Amygdala (tissue), 56 donors: ENCODE measurements around the gene AP3B1.
"Not testable (repeated sequence)": the region's sequence is repeated elsewhere in the genome, so short reads cannot be mapped to it uniquely, and the experiment has no call there.

Experiments
- DNase-seq, 56 donors: peaks; one replicate each; lab custom pipeline; 2025; lab: John Stamatoyannopoulos, UW

Gene AP3B1

DNA sequence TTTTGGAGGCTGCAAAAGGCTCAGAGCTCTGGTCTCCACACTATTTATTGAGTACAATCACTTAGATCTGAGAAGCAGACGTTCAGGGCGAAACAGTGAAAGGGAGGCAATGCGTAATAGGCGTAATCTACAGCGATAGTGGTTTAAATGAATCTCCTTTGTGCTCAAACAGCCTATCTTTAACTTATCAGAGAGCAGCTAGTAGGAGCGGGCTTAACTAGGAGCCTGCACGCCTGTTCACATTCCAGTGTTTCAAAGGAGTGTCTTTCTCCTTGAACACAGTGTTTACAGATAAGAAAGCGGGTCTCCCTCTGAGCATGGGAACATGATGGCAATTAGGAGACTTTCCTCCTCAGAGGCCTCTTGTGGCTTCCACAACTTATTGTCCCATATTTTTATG is 49.4 kb downstream of the AP3B1 start:
- no peak for DNase-seq

DNA sequence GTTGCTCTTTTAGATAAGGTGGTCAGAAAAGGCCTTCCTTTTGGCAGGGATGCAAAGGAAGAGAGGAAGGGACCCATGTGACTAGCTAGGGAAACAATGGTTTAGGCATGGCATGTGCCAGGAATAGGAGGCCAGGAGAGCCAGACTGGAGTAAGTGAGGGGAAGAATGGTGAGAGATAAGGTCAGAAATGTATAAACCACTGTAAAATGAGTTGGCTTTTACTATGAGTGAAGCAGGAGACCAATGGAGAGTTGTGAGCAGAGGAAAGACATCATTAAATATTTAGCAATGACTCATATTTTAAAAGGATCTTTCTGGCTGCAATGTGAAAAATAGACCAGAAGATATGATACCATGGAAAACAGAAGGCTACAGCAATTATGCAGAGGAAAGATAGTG is 50.9 kb downstream of the AP3B1 start:
- no peak for DNase-seq

DNA sequence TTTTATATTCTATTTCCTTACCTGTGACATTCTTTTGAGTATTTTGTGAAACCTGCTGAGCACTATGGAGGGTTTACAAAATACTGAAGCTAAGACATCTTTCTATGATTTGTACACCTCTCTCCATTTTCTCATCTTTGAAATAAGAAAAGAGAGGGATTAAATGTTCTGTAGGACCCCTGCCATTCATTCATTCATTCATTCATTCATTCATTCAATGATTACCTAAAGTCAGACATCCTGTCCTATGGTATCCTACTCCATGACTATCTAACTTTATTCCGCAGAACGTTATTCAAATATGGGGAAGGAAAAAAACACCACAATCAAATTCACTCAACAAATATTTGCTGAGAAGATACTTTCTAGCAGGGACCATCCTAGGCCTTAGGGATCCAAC is 51.4 kb downstream of the AP3B1 start:
- no peak for DNase-seq

- no peak for DNase-seq
These were observed 52.5 kb downstream of the AP3B1 start for GRCh38 chr5:78242001-78242400.

GRCh38 chr5:78237911-78238310 is 56.6 kb downstream of the AP3B1 start:
- no peak for DNase-seq

DNA sequence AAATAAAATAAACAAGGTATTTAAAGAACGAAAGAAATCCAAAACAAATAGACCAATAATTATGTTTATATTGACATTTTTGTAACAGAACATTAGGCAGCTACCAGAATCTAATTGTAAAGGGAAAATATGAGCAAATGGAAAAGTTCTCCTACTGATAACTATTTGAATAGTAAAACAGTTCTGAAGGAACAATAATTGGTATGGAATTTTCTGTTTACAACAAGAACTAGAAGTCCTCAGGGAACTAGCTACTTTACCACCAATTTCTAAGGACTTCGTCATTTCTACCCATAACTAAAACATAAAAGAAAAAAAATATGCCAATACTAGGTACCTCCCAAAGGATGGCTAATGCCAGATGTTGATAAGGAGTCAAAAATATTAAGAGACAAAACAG is 58.5 kb downstream of the AP3B1 start:
- DNase-seq: no peak

- DNase-seq: no peak
These were observed 59.2 kb downstream of the AP3B1 start for GRCh38 chr5:78235289-78235688.

- no peak for DNase-seq
These were observed 59.7 kb downstream of the AP3B1 start for GRCh38 chr5:78234804-78235203.

GRCh38 chr5:78232163-78232562 is 62.3 kb downstream of the AP3B1 start:
- no peak for DNase-seq

- DNase-seq: no peak
These were observed 70.1 kb downstream of the AP3B1 start for GRCh38 chr5:78224358-78224757.

DNA sequence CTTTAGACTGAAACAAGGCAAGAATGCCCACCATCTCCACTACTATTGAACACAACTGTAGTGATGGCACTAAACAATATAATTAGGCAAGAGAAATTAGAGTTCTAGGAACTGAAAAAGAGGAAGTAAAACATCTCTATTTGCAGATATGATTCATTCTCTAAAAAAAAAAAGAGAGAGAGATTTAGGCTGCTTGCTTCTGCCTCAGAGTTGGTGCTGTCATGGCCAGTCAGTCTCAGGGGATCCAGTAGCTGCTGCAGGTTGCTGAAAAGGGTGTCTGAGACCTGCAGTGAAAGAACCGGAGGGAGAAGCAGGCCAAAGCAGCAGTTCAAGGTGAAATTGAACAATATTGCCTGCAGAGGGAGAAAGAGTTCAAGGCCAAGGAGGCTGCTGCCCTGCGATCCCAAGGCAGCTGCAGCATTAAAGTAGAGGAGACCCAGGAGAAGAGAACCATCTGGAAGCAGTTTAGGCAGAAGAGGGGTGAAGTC is 72.5 kb downstream of the AP3B1 start:
- DNase-seq: no peak

DNA sequence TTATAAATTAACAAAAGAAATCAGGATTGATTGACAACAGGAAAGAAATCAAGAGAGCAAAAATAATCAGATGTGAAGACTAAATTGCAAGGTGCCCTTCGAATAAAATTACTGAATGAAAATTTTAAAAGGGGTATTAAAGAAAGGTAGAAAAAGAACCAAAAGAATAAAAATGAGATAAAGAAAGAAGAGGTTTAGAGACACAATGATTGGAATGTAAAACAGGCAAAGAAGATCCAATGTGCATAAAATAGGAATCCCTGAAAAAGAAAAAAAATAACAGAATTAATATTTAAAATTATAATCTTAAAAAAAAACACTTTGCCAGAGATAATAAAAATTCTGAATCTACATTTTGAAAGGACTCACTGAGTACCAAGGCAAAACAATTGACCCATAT is 73.0 kb downstream of the AP3B1 start:
- no peak for DNase-seq

- DNase-seq: no peak
These were observed 78.5 kb downstream of the AP3B1 start for GRCh38 chr5:78215972-78216371.

DNA sequence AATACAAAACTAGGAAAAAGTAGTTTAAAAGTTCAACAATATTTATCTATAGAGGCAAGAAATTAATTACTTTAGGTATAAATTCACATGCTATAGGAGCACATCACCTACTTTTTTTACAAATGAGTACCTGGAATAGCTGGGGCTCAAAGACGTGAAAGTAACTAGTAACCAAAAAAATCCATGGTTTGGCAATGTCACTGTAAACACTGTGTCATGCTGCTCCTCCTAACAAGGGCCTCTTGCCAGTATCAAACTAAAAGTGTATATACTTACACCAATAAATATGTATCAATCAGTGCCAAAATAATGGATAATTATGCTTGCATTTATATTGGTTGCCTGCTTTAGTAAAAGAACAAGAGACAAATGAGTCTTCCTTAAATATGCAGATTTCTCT is 78.9 kb downstream of the AP3B1 start:
- DNase-seq: no peak

GRCh38 chr5:78213799-78214198 is 80.7 kb downstream of the AP3B1 start:
- peak in 30 of 56 donors; percentile 0 to 53 (median 10) for DNase-seq

- no peak for DNase-seq
These were observed 83.4 kb downstream of the AP3B1 start for GRCh38 chr5:78211052-78211451.

GRCh38 chr5:78204241-78204640 is 90.3 kb downstream of the AP3B1 start:
- DNase-seq: no peak

DNA sequence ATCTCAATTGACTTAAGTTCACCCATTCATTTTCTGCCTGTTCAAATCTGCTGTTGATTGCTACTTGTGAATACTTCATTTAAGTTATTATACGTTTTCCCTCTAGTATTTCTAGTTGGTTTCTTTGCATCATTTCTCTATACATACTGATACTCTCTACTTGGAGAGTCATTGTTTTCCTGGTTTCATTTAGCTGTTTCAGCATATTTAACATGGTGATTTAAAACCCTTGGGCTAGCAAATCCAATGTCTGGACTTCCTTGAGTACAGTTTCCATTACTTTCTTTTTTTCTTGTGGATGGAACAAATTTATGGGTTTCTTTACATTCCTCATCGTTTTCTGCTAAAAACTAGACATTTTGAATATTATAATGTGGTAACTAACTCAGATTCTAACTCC is 90.7 kb downstream of the AP3B1 start:
- DNase-seq: no peak

DNA sequence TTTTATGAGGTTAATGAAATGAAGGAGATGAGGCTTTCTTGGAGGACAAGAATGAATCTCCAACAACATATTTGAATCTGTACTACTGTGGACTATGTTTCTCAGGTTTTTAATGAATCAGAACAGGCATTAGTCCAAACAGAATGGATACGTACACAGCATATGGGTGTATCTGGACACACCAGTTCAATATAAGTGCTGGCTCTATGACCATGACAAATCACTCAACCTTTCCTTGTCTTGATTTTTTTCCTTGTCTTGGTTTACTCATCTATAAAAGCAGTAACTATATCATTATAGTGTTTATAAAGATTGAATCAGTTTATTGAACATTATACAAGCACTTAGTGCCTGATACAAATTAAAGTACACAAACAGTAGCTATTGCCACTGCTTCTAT is 104.1 kb downstream of the AP3B1 start:
- DNase-seq: no peak

- DNase-seq: not testable (repeated sequence)
These were observed 105.8 kb downstream of the AP3B1 start for GRCh38 chr5:78188681-78189080.

DNA sequence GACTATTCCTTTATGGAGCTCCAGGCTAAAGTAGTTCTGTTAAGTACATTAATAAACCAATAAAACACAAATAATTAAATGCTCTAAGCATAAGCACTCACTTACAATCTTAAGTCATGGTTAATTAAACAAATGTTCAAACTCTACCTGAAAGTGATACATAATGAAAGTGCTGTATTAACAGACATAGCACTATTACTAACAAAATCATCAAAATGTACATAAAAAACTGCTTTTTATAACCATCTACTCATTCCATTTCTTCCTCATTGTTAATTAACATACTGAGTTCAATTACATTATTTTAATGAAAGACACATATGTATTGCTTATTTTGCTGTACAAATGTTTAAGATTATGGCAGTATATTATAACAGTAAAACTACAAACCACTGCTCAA is 107.3 kb downstream of the AP3B1 start:
- DNase-seq: no peak

GRCh38 chr5:78182838-78183237 is 111.7 kb downstream of the AP3B1 start:
- no peak for DNase-seq

DNA sequence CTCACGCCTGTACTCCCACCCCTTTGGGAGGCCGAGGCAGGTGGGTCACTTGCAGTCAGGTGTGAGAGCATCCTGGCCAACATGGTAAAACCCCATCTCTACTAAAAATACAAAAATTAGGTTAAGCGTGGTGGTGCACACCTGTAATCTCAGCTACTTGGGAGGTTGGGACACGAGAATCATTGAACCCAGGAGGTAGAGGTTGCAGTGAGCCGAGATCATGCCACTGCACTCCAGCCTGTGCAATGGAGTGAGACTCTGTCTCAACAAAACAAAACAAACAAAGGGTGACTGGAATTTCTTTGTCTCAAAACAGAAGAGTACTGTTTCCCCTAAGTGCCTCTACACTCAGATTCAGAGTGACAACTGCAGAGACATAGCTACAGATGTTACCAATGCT is 116.1 kb downstream of the AP3B1 start:
- no peak for DNase-seq

DNA sequence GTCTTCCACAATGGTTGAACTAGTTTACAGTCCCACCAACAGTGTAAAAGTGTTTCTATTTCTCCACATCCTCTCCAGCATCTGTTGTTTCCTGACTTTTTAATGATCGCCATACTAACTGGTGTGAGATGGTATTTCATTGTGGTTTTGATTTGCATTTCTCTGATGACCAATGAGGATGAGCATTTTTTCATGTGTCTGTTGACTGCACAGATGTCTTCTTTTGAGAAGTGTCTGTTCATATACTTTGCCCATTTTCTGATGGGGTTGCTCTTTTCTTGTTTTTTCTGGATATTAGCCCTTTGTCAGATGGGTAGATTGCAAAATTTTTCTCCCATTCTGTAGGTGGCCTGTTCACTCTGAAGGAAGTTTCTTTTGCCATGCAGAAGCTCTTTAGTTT is 124.2 kb downstream of the AP3B1 start:
- not testable (repeated sequence) for DNase-seq
